A673 (cell line): ENCODE data around the gene ZNF324.

Experiments used
- EZH2 ChIP-seq: fragments of 200-600 bp; sonication (generic); IDR thresholded peaks from 2 replicates; pipeline ENCODE4 v1.6.1; 2017; ENCODE audit warnings: borderline replicate concordance, low read depth, mild to moderate bottlenecking, mixed read lengths, antibody characterized with exemption, low read length; ENCODE audit not compliant: poor library complexity, severe bottlenecking
- TF ChIP-seq, protein P1 (sequence below): fragments of 300-800, 200-600 bp; sonication (generic); conservative IDR thresholded peaks from 2 replicates; pipeline ENCODE4 v1.5.1; 2017; ENCODE audit warnings: low read depth, mild to moderate bottlenecking, antibody characterized with exemption, low read length, moderate library complexity, mixed read lengths

DNA sequence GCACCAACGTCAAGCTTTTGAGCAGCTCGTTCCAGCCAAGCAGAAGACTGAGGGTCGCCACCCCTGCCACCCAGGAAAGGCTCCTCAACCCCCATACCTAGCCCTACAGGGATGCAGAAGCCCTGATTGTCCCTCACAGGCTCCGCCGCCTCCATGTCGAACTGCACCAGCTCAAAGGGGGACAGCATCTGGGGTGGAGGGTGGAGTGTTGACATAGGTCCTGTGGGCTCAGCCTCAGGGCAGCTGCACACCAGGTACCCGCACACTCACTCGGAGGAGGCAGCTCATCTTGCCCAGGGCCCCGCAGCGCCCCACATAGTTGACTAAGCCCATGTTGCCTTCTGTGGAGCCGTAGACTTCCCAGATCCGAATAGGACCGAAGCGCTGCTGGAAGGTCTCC, 33.4 kb downstream of the ZNF324 start:
- TF ChIP-seq, protein P1, sequence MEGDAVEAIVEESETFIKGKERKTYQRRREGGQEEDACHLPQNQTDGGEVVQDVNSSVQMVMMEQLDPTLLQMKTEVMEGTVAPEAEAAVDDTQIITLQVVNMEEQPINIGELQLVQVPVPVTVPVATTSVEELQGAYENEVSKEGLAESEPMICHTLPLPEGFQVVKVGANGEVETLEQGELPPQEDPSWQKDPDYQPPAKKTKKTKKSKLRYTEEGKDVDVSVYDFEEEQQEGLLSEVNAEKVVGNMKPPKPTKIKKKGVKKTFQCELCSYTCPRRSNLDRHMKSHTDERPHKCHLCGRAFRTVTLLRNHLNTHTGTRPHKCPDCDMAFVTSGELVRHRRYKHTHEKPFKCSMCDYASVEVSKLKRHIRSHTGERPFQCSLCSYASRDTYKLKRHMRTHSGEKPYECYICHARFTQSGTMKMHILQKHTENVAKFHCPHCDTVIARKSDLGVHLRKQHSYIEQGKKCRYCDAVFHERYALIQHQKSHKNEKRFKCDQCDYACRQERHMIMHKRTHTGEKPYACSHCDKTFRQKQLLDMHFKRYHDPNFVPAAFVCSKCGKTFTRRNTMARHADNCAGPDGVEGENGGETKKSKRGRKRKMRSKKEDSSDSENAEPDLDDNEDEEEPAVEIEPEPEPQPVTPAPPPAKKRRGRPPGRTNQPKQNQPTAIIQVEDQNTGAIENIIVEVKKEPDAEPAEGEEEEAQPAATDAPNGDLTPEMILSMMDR = no peak
- TF ChIP-seq EZH2 = no peak
